BJ (cell line): ENCODE data around the gene IL1B. TPM values are rescaled to one million over a fixed set of nuclear protein-coding genes. Genes with fewer than 3 reads are reported as not detected.
"Not testable (repeated sequence)": the region's sequence is repeated elsewhere in the genome, so short reads cannot be mapped to it uniquely, and the experiment has no call there.

Experiments
- CTCF ChIA-PET: fragments of 350-600 bp; formaldehyde crosslinking; extraction: SDS; loops from one replicate; lab custom pipeline; 2021; ENCODE audit warnings: antibody characterized with exemption, inconsistent platforms; lab: Yijun Ruan, JAX
- POLR2A ChIA-PET: fragments of 300-600 bp; sonication (Branson Sonifier 250); formaldehyde crosslinking; extraction: SDS; loops from one replicate; lab custom pipeline; 2021; ENCODE audit warnings: antibody characterized with exemption; lab: Charles Lee
- DNase-seq: peaks from one replicate; pipeline ENCODE4 v3.0.0-alpha.2; 2011; ENCODE audit warnings: low read depth
- H3K27me3 ChIP-seq: 2 replicates; pipeline ENCODE4 v1.6.0; 2011; ENCODE audit warnings: low read length; ENCODE audit not compliant: control insufficient read depth, insufficient read depth
- H3K36me3 ChIP-seq: 2 replicates; pipeline ENCODE4 v1.5.1; 2011; ENCODE audit warnings: low read length; ENCODE audit not compliant: control insufficient read depth, insufficient read depth
- H3K4me3 ChIP-seq: 2 replicates; pipeline ENCODE4 v1.5.1; 2011; ENCODE audit warnings: low read depth, mild to moderate bottlenecking, control low read depth, low read length
- CTCF ChIP-seq: IDR thresholded peaks from 2 replicates; pipeline ENCODE4 v1.5.1; 2011; ENCODE audit warnings: low read depth, mild to moderate bottlenecking, control low read depth, inconsistent platforms, low read length, moderate library complexity; ENCODE audit not compliant: insufficient read depth
- polyA plus RNA-seq: library from polyadenylated mRNA; depleted of rRNA; stranded (reverse); fragments of >200 nt; gene quantifications from 2 replicates; pipeline ENCODE4 v1.2.3, GENCODE V29; 2011

IL1B gene
- polyA plus RNA-seq, 1 experiment: 7.6 TPM

GRCh38 chr2:112835061-112835501 is 1.5 kb downstream of the IL1B start:
- CTCF ChIA-PET: interaction anchor here (1.2 to 3.0 kb wide), 2 partner anchors 14 to 50 kb away, joined by 3 to 12 read pairs; no protein-coding TSS in a partner anchor
- DNase-seq: no peak
- Histone ChIP-seq H3K36me3 (no peaks in the 10 kb centered on the region), H3K4me3 (no peak overlapping the region), H3K27me3 (no peaks in the 10 kb centered on the region)
- TF ChIP-seq CTCF: no peak
- POLR2A ChIA-PET: no interaction called here

GRCh38 chr2:112834396-112835037 is 2.1 kb downstream of the IL1B start:
- TF ChIP-seq CTCF: no peak
- H3K4me3 ChIP-seq: no peak overlapping the region
- no peaks in the 10 kb centered on the region for H3K36me3 ChIP-seq
- POLR2A ChIA-PET: no interaction called here
- DNase-seq: no peak
- CTCF ChIA-PET: interaction anchor here (0.6 to 3.0 kb wide), 7 partner anchors 10 to 108 kb away, joined by 3 to 12 read pairs (median 4); no protein-coding TSS in a partner anchor
- H3K27me3 ChIP-seq: no peaks in the 10 kb centered on the region

GRCh38 chr2:112833976-112834375 is 2.6 kb downstream of the IL1B start:
- ChIA-PET POLR2A (no interaction called here), CTCF (interaction anchor here (0.6 to 3.0 kb wide), 7 partner anchors 9 to 108 kb away, joined by 3 to 12 read pairs (median 4); no protein-coding TSS in a partner anchor)
- TF ChIP-seq CTCF: no peak
- no peaks in the 10 kb centered on the region for H3K36me3 ChIP-seq
- H3K27me3 ChIP-seq: no peaks in the 10 kb centered on the region
- no peak for DNase-seq
- H3K4me3 ChIP-seq: no peak overlapping the region

GRCh38 chr2:112833639-112833931 is 3.0 kb downstream of the IL1B start:
- H3K36me3 ChIP-seq, H3K27me3 ChIP-seq, DNase-seq, H3K4me3 ChIP-seq, POLR2A ChIA-PET: not testable (repeated sequence)
- CTCF ChIA-PET: interaction anchor here (0.8 to 1.8 kb wide), 4 partner anchors 9 to 109 kb away, joined by 3 to 5 read pairs (median 4); no protein-coding TSS in a partner anchor

- DNase-seq: no peak
- no peak overlapping the region for H3K4me3 ChIP-seq
- ChIA-PET CTCF (interaction anchor here (0.8 to 1.8 kb wide), 4 partner anchors 8 to 109 kb away, joined by 3 to 5 read pairs (median 4); no protein-coding TSS in a partner anchor), POLR2A (no interaction called here)
- TF ChIP-seq CTCF: no peak
- H3K36me3 ChIP-seq: no peaks in the 10 kb centered on the region
- H3K27me3 ChIP-seq: no peaks in the 10 kb centered on the region
Measured at GRCh38 chr2:112832841-112833638, 3.5 kb downstream of the IL1B start.
